T-helper 1 cell treated with Interleukin-12 subunit alpha and Interleukin-12 subunit beta and Interleukin-4 antibody, amounts not matched to agents 30 ng/mL and 1 ng/mL, for 36 hours (primary cell): ENCODE measurements around the gene KIF5C. TPM values are rescaled to one million over a fixed set of nuclear protein-coding genes. Genes with fewer than 3 reads are reported as not detected.
"Not testable (repeated sequence)": the region's sequence is repeated elsewhere in the genome, so short reads cannot be mapped to it uniquely, and the experiment has no call there.

Experiments used
- intact Hi-C: fragments of 100-400 bp; cut with micrococcal nuclease; formaldehyde crosslinking; loops from one replicate; pipeline ENCODE4 v1.15.1; 2024
- total RNA-seq: library from RNA; stranded (reverse); gene quantifications from 2 replicates; pipeline ENCODE4 v1.2.3, GENCODE V29; 2022

KIF5C gene
- total RNA-seq, 1 donor from 2014 or later, result 18.3 TPM

DNA sequence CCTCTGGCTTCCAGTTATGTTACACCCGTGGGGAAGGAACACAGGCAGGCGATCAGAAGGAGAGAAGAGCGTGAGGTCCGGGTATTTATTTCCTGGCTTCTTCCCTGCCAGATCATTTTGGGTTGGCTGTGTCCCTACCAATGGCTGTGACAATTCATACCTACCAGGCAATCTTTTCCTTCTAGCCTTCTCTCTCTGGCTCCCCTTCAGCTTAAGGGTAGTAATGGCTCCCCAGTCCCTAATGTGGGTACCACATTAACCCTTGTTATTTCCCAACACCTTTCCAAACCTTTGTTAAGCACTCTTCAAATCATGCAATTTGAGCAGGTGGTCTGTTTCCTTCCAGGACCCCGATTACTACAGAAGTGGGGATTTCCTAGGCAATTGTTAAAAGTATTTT lies 84.7 kb downstream of the KIF5C start:
- intact Hi-C loops, result no loop called here

DNA sequence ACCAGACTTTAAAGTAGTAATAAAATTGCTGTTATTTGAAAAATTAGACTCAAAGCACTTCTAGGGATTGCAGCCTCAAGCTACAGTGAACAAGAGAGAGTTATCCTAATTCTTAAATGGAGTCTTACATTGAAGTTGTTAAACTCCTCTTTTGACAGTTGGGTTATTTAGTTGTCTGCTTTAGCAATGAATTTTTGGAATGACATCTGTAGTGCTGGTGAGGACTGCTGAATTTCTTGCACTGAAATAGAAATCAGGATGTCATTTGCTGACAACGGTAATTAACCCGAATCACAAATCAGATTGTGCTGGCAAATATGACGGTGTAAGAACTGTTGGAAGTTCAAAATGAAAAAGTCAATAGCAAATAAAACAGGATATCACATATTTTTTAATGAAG lies 85.5 kb downstream of the KIF5C start:
- intact Hi-C loops, result no loop called here

DNA sequence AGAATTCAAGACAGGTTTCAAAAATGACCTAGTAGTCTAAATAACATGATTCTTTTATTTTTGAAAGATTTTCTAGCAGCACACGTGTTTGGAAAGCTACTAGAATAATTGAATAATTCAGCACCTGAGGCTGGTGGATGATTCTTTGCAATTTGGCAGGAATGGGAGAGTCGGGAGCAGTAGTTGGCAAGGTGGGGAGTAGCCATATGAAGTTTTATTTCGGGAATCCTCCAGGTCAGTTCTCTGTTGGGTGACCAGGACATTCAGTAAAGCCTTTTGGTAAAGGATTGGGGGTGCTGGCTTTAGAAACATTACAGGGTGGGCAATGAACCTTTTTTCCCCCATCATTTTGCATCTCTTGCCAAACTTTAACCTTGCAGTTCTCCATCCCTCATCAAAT lies 88.4 kb downstream of the KIF5C start:
- intact Hi-C loops, result no loop called here

DNA sequence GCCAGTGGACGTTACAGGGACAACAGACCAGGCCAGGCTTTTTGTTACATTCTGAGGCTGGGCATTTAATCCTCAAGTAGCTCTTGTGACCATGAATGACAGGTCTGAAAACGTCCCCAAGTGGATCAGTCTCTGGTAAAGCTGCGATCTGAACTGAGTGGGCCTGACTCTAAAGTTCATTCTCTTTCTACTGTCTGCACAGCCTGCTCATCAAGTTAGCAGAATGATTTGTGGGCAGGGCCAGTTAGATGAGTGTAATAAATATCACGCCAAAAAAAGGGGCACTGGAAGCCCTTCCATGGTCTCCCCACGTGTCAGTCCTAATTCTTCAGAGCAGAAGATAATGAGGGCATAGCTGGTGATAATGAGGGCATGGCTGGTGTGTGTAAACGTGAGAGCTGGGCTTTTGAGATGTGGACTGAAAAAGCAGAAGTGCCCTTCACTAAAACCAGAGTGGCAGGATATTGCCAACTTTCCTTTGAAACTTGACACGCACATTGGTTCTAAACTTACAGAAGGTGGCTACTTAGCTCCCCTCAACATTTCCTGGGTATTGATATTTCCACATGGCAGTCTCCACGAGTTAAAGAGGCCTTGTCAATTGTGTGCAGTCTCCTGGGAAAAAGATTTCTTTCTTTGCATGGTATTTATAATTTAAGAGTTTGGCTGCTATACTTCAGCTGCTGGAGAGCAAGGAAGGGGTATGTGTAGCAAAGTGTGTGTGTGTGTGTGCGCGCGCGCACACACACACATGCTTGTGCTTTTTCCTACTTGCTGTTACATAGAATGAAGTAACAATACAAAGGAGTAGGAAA lies 90.8 kb downstream of the KIF5C start:
- intact Hi-C loops, result no loop called here

DNA sequence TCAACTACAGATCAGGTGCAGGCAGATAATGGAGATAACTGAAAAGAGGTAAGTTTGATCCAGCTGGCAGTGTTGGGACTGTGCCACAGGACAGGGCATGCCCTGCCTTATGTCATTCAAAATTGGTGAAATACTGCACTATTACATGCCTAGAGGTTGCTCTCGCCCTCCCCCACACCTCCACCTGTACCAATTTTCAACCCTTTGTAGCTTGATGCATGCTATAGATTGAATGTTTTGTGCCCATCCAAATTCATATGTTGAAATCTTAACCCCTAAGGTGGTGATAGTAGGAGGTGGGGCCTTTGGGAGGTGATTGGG lies 91.4 kb downstream of the KIF5C start:
- intact Hi-C loops, result no loop called here

DNA sequence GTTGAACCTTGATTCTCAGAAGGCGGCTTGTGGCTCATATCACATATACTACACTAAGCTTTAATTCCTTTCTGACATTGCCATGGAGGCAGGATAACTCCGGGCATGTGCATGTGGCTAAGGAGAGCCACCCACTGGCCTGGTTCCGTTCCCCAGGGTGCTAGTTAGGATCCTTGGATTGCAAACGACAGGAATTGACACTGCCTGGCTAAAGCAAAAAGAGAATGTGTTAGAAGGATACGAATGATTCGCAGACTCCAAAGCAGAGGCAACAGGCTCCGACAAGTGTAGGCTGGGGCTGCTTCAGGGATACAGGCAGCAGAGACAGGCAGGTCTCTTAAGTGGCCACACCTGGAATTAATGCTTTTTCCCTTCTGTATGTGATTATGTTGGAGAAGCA lies 92.0 kb downstream of the KIF5C start:
- intact Hi-C loops, result no loop called here

DNA sequence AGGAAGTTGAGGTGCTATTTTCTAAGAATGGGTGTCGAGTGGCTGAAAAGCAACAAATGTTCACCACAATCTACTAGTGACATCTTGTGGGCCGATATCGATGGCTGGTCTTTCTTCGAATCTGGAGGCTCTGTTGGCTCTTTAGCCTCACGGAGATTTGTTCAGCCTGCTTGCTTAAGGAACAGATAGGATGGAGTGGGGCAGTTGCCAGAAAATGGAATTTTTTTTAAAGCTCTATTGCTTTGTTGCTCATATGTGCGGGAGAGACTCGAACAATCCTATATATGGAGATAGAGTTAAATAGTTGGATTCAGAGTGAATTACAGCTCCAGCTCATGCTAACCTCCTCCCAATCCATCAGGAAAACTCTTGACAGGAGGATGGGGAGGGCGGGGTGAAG lies 92.6 kb downstream of the KIF5C start:
- intact Hi-C loops, result no loop called here

DNA sequence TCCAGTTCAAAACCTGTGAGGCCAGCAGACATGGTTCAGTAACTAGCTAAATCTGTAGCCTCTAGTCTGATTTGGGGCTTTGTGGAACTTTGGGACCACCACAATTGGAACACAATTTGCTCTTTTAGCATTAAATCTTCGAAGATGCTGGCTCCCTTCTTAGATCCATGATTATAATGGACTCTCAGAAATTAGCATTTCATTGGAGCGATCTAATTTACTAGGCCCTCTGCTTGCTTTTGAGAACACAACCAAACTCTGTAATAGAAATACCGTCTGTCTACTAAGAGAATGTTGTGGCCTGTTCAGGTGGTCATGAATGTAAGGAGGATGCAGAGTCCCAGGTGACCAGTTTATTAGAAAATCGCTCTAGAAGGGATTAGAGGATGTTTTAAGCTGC lies 93.3 kb downstream of the KIF5C start:
- intact Hi-C loops, result no loop called here

DNA sequence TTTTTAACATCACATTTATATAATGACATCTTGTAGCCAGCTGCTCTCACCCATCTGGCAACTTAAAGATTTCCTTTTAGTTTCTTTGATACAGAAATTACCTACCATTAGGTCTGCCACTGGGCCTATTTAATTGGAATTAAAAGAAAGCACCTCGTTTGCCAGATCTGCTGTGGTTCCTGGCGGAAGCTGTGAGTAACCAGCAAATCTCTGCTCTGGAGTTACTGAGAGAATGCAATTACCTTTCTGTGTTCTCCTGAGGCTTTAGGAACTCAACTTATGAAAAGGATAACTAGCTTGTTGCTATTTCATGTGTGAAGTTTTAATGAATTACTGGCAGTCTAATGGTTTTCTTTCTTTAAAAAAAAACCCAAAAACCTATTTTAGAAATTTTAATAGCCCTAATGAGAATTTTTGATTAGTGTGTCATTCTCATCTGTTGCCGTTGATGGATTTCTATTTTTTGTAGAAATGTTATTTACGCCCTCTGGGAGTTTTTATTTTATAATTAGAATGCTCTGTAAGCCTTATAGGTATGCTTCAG lies 93.8 kb downstream of the KIF5C start:
- intact Hi-C loops, result no loop called here

- intact Hi-C loops, result no loop called here
Observed at GRCh38 chr2:148969659-148970061, 94.6 kb downstream of the KIF5C start.

GRCh38 chr2:148970385-148970784 lies 95.4 kb downstream of the KIF5C start:
- intact Hi-C loops, result no loop called here

DNA sequence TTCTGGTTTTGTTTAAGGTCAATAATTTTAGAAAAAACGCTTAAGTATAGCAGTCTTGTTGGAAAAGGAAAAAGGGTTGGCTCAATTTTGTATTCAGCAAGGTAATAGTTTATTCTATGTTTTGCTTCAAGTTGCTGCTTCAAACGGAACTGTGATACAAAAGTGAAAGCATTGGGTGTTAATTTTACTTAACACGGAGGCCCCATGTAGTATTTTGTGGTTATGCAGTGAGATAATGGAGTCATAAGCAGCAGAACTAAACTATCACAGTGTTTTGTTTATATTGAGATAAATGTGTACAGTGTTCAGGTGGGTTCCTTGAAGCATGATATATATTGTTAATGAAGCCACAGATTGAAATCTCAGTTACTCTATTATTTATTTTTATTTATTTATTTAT lies 96.5 kb downstream of the KIF5C start:
- intact Hi-C loops, result no loop called here

- intact Hi-C loops, result no loop called here
Observed at GRCh38 chr2:148974095-148974494, 99.1 kb downstream of the KIF5C start.

- intact Hi-C loops, result no loop called here
Observed at GRCh38 chr2:148978026-148978685, 103.1 kb downstream of the KIF5C start.

GRCh38 chr2:148978706-148979105 lies 103.7 kb downstream of the KIF5C start:
- intact Hi-C loops, result no loop called here

GRCh38 chr2:148979164-148979918 lies 104.3 kb downstream of the KIF5C start:
- intact Hi-C loops, result no loop called here

- intact Hi-C loops, result no loop called here
Observed at GRCh38 chr2:148979919-148980277, 104.9 kb downstream of the KIF5C start.

DNA sequence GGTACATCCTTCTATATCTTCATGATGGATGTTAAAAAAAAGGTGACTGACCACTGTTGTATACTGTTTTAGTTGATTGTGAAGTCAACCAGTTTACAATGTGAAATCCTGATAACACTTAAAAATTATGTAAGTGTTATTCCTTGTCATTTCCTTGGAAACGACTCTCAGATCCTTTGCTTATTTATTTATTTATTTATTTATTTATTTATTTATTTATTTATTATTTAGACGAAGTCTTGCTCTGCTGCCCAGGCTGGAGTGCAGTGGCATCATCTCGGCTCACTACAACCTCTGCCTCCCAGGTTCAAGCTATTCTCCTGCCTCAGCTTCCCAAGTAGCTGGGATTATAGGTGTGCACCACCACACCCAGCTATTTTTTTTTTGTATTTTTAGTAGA lies 105.5 kb downstream of the KIF5C start:
- intact Hi-C loops, result not testable (repeated sequence)

- intact Hi-C loops, result no loop called here
Observed at GRCh38 chr2:148981324-148981723, 106.3 kb downstream of the KIF5C start.

DNA sequence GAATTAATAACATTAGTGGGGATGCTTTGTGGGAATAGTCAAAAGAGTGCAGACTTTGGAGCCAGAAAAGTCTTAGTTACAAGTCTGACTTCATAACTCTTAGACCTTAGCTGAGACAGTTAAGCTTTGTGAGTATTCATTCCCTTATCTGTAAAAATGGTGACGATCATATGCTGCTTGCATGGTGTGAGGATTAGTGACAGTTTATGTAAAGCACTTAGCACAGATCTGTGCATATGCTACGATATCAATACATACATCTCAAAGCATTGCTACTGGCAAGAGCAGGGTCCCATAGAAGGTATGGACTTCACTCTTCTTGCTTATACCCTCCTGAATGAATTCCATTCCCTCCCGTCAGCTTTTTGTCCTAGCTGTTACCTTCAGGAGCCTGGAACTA lies 106.8 kb downstream of the KIF5C start:
- intact Hi-C loops, result no loop called here

GRCh38 chr2:148982282-148982681 lies 107.3 kb downstream of the KIF5C start:
- intact Hi-C loops, result no loop called here

GRCh38 chr2:148983896-148984295 lies 108.9 kb downstream of the KIF5C start:
- intact Hi-C loops, result no loop called here
